Measurements from ENCODE around the gene DRD3.

The DRD3 gene

DNA sequence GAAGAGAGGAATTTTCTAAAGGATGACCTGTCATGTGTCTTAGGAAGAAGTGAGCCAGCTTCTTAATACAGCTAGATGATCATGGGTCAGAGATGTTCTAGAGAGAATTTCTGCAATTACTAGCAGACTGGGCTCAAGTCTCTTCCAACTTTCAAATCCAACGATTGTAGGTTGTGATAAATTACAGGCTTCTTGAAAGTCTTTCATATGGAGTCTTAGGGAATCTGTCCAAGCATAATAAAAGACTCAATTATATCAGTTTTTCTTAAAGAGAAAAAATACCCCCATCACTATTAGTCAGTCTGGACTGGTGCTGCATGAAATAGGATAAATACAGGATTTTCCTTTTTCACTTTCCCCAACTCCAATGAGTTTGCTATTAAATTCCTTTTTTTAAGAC is 59.1 kb downstream of the DRD3 start:
- DNase-seq: no peak

DNA sequence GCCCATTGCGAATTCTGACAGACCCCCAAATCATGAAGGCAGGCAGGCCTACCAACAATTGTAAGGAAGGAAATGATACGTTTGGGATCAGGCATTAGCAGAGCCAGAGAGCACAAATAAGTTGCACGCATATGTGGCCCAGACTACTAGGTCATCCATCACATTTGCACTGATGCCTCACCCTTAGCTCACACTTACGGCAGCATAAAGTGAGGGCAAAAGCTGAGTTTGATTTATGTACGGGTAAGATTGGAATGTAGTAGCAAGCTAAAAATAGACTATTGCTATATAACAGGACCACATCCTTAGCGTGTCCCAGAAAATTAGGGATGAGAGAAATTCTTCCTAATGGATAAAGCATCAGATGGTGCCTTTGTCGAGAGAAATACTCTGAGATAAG is 63.7 kb downstream of the DRD3 start:
- DNase-seq: no peak

GRCh38 chr3:114114719-114115118 is 64.1 kb downstream of the DRD3 start:
- DNase-seq: no peak

- peak; percentile 40 for DNase-seq
Observed at GRCh38 chr3:114112696-114113095, 66.2 kb downstream of the DRD3 start.

DNA sequence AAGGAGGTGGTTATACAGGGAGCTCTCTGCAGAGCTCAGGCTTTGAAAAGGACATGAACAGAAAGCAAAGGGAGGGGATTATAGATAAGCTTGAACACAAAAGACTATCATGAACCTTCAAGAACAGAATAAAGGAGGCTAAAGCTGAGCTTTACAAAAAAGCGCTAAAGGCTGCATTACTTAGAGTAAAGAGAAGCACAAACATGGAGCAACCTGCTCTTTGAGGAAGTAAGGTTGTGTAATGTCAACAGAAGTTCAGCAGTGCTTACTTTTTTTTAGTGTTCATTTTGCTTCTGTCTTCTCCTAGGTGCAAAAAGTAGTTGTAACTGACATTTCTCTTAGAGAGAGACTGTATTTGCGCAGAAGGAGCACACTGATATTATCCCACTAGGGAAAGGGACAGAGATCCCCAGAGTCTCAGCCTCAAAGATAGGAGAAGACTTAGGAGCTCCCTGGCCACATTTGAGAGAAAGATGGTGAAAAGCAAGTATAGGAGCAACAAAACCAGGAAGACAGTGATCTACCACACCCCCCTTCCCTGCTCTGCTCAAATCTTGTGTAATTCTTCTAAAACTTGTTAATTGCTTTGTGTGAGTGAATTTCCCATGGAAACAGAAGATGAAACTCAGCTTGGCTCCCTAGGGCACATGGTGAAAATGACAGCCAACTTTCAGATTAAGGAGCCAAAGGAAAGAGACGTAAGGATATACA is 67.6 kb downstream of the DRD3 start:
- DNase-seq: no peak

DNA sequence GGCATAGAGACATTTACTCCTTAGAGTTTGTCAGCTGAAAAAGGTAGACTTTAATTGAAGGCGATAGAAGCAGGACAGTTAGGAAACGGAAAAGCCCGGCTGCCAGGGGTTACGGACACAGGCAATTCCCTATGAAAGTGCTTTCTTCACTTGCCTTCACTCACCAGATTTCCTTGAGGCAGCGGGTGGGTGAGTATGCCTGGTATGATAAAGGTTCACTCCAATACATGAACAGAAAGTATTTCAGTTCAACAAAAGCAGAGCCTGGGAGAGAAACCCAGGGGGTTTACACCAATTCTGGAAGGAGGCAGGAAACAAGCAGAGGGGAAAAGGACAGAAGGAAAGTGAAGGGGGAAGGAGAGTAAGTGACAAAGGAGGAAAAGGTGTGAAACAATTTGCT is 68.4 kb downstream of the DRD3 start:
- no peak for DNase-seq

- no peak for DNase-seq
Observed at GRCh38 chr3:114108137-114108536, 70.7 kb downstream of the DRD3 start.

- peak; percentile 33 for DNase-seq
Observed at GRCh38 chr3:114104414-114104813, 74.4 kb downstream of the DRD3 start.

GRCh38 chr3:114103858-114104257 is 75.0 kb downstream of the DRD3 start:
- DNase-seq: no peak

DNA sequence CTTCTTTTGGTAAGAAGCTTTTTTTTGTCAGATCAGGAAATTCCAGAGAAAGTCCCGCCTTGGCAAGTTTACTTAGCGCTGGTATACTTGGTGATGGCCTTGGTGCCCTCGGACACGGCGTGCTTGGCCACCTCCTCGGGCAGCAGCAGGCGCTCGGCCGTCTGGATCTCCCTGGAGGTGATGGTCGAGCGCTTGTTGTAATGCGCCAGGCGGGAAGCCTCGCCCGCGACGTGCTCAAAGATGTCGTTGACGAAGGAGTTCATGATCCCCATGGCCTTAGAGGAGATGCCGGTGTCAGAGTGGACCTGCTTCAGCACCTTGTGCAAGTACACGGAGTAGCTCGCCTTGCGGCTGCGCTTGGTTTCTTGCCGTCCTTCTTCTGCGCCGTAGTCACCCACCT is 75.7 kb downstream of the DRD3 start:
- DNase-seq: no peak

DNA sequence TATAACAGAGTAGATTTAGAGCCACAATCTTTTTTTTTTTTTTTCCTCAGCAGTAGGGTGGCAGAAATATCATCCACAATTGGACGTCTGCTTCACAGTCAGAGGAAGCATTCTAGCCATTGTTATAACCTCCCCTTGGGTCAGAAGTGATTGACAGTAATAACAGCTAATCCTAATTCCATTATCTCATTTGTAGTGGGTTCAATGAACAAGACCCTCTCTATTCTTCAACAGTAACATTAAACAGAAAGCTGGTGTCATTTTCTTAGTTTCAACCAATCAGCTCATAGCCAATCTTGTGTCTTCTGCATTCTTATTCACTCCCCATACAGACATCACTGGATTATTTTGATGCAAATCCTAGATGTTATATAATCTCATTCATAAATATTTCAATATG is 77.8 kb downstream of the DRD3 start:
- DNase-seq: no peak

GRCh38 chr3:114095796-114096195 is 83.1 kb downstream of the DRD3 start:
- no peak for DNase-seq

GRCh38 chr3:114093596-114093995 is 85.3 kb downstream of the DRD3 start:
- peak; percentile 79 for DNase-seq

DNA sequence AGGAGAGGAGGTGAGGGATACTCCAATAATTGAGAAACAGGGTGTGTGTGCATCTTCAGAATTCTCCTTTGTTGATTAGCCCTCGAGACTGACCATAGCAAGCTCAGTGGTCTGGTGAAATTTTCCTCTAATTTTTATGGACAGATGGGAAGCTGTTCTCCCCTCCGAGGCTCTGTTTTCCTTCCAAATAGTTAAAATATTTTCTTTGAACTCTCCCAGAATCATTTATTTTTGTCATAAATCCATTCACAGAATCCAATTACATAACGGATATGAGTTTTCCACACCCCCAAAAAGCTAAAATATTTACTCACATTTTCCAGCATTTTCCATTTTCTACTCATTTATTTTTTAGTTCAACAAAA is 85.9 kb downstream of the DRD3 start:
- no peak for DNase-seq

DNA sequence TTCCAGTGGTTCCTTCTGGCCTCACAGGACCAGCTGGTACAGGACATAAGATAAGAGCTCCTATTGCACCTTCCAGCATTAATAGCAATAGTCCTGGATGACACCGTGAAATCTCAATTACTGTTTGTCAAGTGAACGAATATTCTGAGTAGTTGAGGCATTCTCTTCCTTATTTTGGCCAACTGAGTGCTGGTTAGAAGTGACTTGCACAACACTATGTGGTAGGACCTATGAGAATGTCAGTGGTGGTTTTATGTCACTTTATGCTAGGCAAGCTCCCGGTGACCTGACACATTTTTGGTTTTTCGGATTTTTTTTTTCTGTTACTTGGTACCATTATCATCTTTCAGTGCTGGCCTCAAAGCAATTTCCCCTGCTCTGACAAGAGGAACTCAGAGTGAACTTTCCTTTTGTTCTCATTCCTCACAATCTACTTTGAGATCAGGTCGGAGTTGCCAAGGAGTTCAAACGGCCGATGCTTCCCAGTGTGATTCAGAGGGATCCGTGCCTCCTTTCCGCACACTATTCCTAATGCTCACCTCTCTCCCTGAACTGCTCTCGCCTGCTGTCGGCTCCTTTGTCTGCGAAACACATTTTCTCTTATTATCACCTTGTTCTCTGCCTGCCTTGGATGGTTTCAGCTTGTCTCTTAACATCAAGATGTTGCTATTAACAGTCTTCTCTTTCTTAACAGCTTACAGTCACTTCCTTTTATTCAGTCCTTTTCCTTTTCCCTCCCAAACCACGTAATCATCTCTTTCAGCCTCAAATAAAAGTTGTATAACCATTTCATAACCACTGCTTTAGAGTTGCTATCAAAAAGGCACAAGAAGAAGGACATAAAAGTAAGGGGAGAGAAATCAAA is 86.5 kb downstream of the DRD3 start:
- no peak for DNase-seq

GRCh38 chr3:114089675-114090074 is 89.2 kb downstream of the DRD3 start:
- no peak for DNase-seq

- no peak for DNase-seq
Observed at GRCh38 chr3:114086356-114086755, 92.5 kb downstream of the DRD3 start.

DNA sequence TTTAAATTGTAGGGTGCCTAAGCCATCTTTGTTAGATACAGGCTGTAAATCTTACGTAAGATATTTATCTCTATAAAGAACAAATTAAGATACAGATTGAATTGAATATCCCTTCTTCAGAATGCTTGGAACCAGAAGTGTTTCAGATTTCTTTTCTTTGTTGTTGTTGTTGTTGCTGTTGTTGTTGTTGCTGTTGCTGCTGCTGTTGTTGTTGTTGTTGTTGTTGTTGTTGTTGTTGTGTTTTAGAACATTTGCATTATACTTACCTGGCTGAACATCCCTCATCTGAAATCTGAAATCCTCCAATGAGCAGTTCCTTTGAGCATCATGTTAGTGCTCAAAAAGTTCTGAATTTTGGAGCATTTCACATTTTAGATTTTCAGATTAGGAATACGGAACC is 95.7 kb downstream of the DRD3 start:
- DNase-seq: no peak

GRCh38 chr3:114081037-114081436 is 97.8 kb downstream of the DRD3 start:
- DNase-seq: peak; percentile 56

DNA sequence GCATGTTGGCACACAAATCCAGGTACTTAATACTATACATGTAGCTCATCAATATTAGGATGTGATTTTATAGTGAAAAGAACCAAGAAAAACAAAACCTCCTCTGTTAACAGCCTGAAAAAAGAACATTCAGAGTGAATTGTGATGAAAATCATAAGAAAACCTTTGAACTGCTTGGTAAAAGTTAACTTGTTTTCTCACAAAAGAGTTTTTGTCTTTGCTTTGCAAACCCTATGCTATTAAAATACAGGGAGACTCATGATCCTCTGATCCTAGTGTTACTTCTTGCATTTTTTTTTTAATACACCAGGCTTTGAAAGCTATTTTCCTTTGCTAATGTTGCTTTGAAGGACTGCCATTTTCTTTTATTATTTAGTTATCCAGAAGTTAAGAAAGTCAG is 98.7 kb downstream of the DRD3 start:
- DNase-seq: no peak

DNA sequence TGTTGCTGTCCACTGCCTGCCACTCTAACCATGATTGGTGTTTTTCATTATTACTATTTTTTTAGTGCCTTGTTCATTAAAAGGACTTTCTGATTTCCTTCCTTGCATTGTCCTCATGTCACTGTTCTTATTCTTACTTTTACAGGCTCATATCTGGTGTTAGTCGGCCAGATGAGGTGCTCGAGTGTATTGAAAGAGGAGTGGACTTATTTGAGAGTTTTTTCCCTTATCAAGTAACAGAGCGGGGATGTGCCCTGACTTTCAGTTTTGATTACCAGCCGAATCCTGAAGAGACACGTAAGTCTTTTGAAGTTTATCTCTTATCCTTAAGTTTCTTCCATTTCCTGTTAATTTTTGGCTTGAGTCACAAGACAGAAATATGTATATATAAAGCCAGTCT is 99.1 kb downstream of the DRD3 start:
- DNase-seq: no peak

GRCh38 chr3:114078126-114078525 is 100.7 kb downstream of the DRD3 start:
- no peak for DNase-seq
